Kidney glomerular epithelial cell (primary cell): ENCODE data around the gene OTOA.
"Not testable (repeated sequence)": the region's sequence is repeated elsewhere in the genome, so short reads cannot be mapped to it uniquely, and the experiment has no call there.

Source experiments
- DNase-seq: peaks from one replicate; lab custom pipeline; 2025; lab: John Stamatoyannopoulos, UW

The OTOA gene

GRCh38 chr16:21663889-21664647 lies at the start of gene OTOA:
OTOA (plus strand) TSS chr16:21663968; CDS start chr16:21678515, 14,547 bp downstream.
- DNase-seq = no peak

- DNase-seq = no peak
Observed at GRCh38 chr16:21614896-21615295, 48.9 kb upstream of the OTOA start.

GRCh38 chr16:21617607-21618006 lies 46.2 kb upstream of the OTOA start:
- no peak for DNase-seq

GRCh38 chr16:21618281-21618680 lies 45.5 kb upstream of the OTOA start:
- no peak for DNase-seq

- DNase-seq = no peak
Observed at GRCh38 chr16:21619765-21620425, 43.9 kb upstream of the OTOA start.

GRCh38 chr16:21620592-21620991 lies 43.2 kb upstream of the OTOA start:
- DNase-seq = no peak

- DNase-seq = no peak
Observed at GRCh38 chr16:21622545-21622944, 41.2 kb upstream of the OTOA start.

GRCh38 chr16:21625026-21625425 lies 38.7 kb upstream of the OTOA start:
- peak; percentile 33 for DNase-seq

GRCh38 chr16:21626659-21627277 lies 37.0 kb upstream of the OTOA start:
- DNase-seq = peak; percentile 33

- DNase-seq = peak; percentile 47
Observed at GRCh38 chr16:21628121-21628726, 35.5 kb upstream of the OTOA start.

GRCh38 chr16:21628772-21629171 lies 35.0 kb upstream of the OTOA start:
- no peak for DNase-seq

- DNase-seq = not testable (repeated sequence)
Observed at GRCh38 chr16:21629616-21630539, 33.9 kb upstream of the OTOA start.

- DNase-seq = not testable (repeated sequence)
Observed at GRCh38 chr16:21630866-21631265, 32.9 kb upstream of the OTOA start.

GRCh38 chr16:21631376-21631775 lies 32.4 kb upstream of the OTOA start:
- not testable (repeated sequence) for DNase-seq

GRCh38 chr16:21631951-21632575 lies 31.7 kb upstream of the OTOA start:
- not testable (repeated sequence) for DNase-seq

GRCh38 chr16:21634216-21634615 lies 29.6 kb upstream of the OTOA start:
- no peak for DNase-seq

GRCh38 chr16:21635694-21636093 lies 28.1 kb upstream of the OTOA start:
- not testable (repeated sequence) for DNase-seq

GRCh38 chr16:21637032-21637968 lies 26.5 kb upstream of the OTOA start:
- no peak for DNase-seq

GRCh38 chr16:21638573-21638975 lies 25.2 kb upstream of the OTOA start:
- no peak for DNase-seq

GRCh38 chr16:21639493-21639892 lies 24.3 kb upstream of the OTOA start:
- DNase-seq = no peak
